HEK293 (cell line): Measurements from ENCODE around the gene OSBPL10.

ENCODE experiments used
- CTCF ChIA-PET: fragments of 350-600 bp; formaldehyde crosslinking; extraction: SDS; loops from one replicate; lab custom pipeline; 2021; ENCODE audit warnings: antibody characterized with exemption; lab: Yijun Ruan, JAX
- POLR2A ChIA-PET: fragments of 300-600 bp; formaldehyde crosslinking; extraction: SDS; loops from one replicate; lab custom pipeline; 2020; ENCODE audit warnings: antibody characterized with exemption, inconsistent platforms; lab: Yijun Ruan, JAX
- H3K27ac ChIP-seq: fragments of 200-500 bp; sonication (Bioruptor generic); 2 replicates; pipeline ENCODE4 v1.5.1; 2014; ENCODE audit warnings: low read depth, low read length, control low read depth, inconsistent platforms; ENCODE audit errors: extremely low read depth
- H3K36me3 ChIP-seq, 2 experiments: fragments of 200-500 bp in 1 of 2; sonication (Bioruptor generic) in 1 of 2; 1 replicate in 1 of 2; 2 replicates in 1 of 2; pipeline ENCODE4 v1.5.1; 2014 to 2017; ENCODE audit warnings: inconsistent platforms in 2 of 2, low read length in 2 of 2; ENCODE audit not compliant: control insufficient read depth in 2 of 2, insufficient read depth in 1 of 2
- H3K4me1 ChIP-seq: fragments of 200-500 bp; sonication (Bioruptor generic); 2 replicates; pipeline ENCODE4 v1.5.1; 2014; ENCODE audit warnings: mild to moderate bottlenecking, low read length, inconsistent platforms; ENCODE audit not compliant: control insufficient read depth, insufficient read depth
- H3K4me3 ChIP-seq: 2 replicates; pipeline ENCODE4 v1.5.1; 2011; ENCODE audit warnings: low read depth, mild to moderate bottlenecking, control low read depth, low read length, moderate library complexity
- H3K9me3 ChIP-seq: fragments of 200-500 bp; sonication (Bioruptor generic); 2 replicates; pipeline ENCODE4 v1.5.1; 2014; ENCODE audit warnings: low read depth, low read length, inconsistent platforms; ENCODE audit not compliant: control insufficient read depth, insufficient read depth
- KLF1 ChIP-seq: fragments of 450-650 bp; formaldehyde crosslinking; IDR thresholded peaks from 2 replicates; pipeline ENCODE4 v1.5.1; 2016; ENCODE audit warnings: missing biosample characterization, missing genetic modification characterization
- ZBTB1 ChIP-seq: fragments of 450-650 bp; formaldehyde crosslinking; IDR thresholded peaks from 2 replicates; pipeline ENCODE4 v1.5.1; 2016; ENCODE audit warnings: missing biosample characterization, missing genetic modification characterization
- ZNF23 ChIP-seq: fragments of 450-650 bp; formaldehyde crosslinking; IDR thresholded peaks from 2 replicates; pipeline ENCODE4 v1.5.1; 2016; ENCODE audit warnings: missing biosample characterization, missing genetic modification characterization, borderline replicate concordance
- ZNF341 ChIP-seq: fragments of 450-650 bp; formaldehyde crosslinking; IDR thresholded peaks from 2 replicates; pipeline ENCODE4; 2016; ENCODE audit warnings: low read depth, missing biosample characterization, missing genetic modification characterization
- ZNF354C ChIP-seq: fragments of 450-650 bp; formaldehyde crosslinking; IDR thresholded peaks from 2 replicates; pipeline ENCODE4 v1.5.1; 2016; ENCODE audit warnings: missing biosample characterization, missing genetic modification characterization, low read depth, borderline replicate concordance
- ZNF514 ChIP-seq: fragments of 450-650 bp; formaldehyde crosslinking; IDR thresholded peaks from 2 replicates; pipeline ENCODE4 v1.5.1; 2016; ENCODE audit warnings: missing biosample characterization, missing genetic modification characterization
- ZNF558 ChIP-seq: fragments of 450-650 bp; formaldehyde crosslinking; IDR thresholded peaks from 2 replicates; pipeline ENCODE4 v1.5.1; 2016; ENCODE audit warnings: missing biosample characterization, missing genetic modification characterization
- ZNF596 ChIP-seq: fragments of 450-650 bp; IDR thresholded peaks from 2 replicates; pipeline ENCODE4 v1.5.0; 2018; ENCODE audit warnings: missing biosample characterization, mild to moderate bottlenecking, missing genetic modification characterization, moderate library complexity
- ZSCAN23 ChIP-seq: fragments of 450-650 bp; formaldehyde crosslinking; IDR thresholded peaks from 2 replicates; pipeline ENCODE4 v1.5.1; 2016; ENCODE audit warnings: missing biosample characterization, missing genetic modification characterization
- TF ChIP-seq, protein P1 (sequence below): fragments of 450-650 bp; formaldehyde crosslinking; IDR thresholded peaks from 2 replicates; pipeline ENCODE4 v1.5.1; 2017; ENCODE audit warnings: missing biosample characterization, missing genetic modification characterization
- TF ChIP-seq, protein P2 (sequence below): fragments of 450-650 bp; formaldehyde crosslinking; conservative IDR thresholded peaks from 2 replicates; pipeline ENCODE4 v1.5.1; 2016; ENCODE audit warnings: low read depth, missing biosample characterization, missing genetic modification characterization
- TF ChIP-seq, protein P3 (sequence below): fragments of 450-650 bp; formaldehyde crosslinking; IDR thresholded peaks from 2 replicates; pipeline ENCODE4 v1.5.1; 2016; ENCODE audit warnings: missing biosample characterization, missing genetic modification characterization

The OSBPL10 gene

DNA sequence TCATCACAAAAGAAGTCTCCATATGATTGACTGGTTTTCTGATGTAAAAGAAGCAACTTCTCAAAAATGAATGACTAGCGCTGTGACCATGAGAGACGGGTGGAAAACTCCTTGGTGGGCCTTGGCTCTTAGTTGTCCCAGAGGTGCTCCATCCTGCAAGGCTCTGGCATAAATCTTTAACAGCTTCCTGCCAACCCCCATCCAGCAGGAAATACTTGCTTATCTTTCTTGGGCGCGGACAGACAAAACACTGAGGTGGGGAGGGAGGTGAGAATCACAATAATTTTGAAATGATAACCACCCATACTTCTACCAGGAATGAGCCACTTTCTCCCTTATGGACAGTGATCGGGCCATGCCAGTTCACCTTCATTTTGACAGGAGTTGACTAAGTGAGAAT, 319.8 kb downstream of the OSBPL10 start:
- ChIA-PET CTCF (interaction anchor here (0.6 kb wide), 1 partner anchor 107 kb away, joined by 3 read pairs; no protein-coding TSS in a partner anchor), POLR2A (no interaction called here)
- Histone ChIP-seq H3K36me3 (no peaks in the 10 kb centered on the region), H3K9me3 (no peaks in the 10 kb centered on the region), H3K4me1 (no peaks in the 10 kb centered on the region), H3K27ac (no peak overlapping the region), H3K4me3 (no peak overlapping the region)
- TF ChIP-seq ZSCAN23 (tag by site-specific recombination) (no peak), ZNF23 (tag by site-specific recombination) (no peak), ZBTB1 (tag by site-specific recombination) (no peak), ZNF354C (tag by site-specific recombination) (no peak), KLF1 (no peak), ZNF514 (no peak)
- TF ChIP-seq, protein P1, sequence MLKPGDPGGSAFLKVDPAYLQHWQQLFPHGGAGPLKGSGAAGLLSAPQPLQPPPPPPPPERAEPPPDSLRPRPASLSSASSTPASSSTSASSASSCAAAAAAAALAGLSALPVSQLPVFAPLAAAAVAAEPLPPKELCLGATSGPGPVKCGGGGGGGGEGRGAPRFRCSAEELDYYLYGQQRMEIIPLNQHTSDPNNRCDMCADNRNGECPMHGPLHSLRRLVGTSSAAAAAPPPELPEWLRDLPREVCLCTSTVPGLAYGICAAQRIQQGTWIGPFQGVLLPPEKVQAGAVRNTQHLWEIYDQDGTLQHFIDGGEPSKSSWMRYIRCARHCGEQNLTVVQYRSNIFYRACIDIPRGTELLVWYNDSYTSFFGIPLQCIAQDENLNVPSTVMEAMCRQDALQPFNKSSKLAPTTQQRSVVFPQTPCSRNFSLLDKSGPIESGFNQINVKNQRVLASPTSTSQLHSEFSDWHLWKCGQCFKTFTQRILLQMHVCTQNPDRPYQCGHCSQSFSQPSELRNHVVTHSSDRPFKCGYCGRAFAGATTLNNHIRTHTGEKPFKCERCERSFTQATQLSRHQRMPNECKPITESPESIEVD (tag by site-specific recombination): no peak
- TF ChIP-seq, protein P2, sequence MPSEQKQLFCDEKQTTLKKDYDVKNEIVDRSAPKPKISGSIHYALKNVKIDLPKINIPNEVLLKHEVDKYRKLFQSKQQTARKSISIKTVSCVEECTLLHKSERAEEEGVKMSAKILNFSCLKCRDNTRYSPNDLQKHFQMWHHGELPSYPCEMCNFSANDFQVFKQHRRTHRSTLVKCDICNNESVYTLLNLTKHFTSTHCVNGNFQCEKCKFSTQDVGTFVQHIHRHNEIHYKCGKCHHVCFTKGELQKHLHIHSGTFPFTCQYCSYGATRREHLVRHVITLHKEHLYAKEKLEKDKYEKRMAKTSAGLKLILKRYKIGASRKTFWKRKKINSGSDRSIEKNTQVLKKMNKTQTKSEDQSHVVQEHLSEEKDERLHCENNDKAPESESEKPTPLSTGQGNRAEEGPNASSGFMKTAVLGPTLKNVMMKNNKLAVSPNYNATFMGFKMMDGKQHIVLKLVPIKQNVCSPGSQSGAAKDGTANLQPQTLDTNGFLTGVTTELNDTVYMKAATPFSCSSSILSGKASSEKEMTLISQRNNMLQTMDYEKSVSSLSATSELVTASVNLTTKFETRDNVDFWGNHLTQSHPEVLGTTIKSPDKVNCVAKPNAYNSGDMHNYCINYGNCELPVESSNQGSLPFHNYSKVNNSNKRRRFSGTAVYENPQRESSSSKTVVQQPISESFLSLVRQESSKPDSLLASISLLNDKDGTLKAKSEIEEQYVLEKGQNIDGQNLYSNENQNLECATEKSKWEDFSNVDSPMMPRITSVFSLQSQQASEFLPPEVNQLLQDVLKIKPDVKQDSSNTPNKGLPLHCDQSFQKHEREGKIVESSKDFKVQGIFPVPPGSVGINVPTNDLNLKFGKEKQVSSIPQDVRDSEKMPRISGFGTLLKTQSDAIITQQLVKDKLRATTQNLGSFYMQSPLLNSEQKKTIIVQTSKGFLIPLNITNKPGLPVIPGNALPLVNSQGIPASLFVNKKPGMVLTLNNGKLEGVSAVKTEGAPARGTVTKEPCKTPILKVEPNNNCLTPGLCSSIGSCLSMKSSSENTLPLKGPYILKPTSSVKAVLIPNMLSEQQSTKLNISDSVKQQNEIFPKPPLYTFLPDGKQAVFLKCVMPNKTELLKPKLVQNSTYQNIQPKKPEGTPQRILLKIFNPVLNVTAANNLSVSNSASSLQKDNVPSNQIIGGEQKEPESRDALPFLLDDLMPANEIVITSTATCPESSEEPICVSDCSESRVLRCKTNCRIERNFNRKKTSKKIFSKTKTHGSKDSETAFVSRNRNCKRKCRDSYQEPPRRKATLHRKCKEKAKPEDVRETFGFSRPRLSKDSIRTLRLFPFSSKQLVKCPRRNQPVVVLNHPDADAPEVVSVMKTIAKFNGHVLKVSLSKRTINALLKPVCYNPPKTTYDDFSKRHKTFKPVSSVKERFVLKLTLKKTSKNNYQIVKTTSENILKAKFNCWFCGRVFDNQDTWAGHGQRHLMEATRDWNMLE: no peak
- TF ChIP-seq, protein P3, sequence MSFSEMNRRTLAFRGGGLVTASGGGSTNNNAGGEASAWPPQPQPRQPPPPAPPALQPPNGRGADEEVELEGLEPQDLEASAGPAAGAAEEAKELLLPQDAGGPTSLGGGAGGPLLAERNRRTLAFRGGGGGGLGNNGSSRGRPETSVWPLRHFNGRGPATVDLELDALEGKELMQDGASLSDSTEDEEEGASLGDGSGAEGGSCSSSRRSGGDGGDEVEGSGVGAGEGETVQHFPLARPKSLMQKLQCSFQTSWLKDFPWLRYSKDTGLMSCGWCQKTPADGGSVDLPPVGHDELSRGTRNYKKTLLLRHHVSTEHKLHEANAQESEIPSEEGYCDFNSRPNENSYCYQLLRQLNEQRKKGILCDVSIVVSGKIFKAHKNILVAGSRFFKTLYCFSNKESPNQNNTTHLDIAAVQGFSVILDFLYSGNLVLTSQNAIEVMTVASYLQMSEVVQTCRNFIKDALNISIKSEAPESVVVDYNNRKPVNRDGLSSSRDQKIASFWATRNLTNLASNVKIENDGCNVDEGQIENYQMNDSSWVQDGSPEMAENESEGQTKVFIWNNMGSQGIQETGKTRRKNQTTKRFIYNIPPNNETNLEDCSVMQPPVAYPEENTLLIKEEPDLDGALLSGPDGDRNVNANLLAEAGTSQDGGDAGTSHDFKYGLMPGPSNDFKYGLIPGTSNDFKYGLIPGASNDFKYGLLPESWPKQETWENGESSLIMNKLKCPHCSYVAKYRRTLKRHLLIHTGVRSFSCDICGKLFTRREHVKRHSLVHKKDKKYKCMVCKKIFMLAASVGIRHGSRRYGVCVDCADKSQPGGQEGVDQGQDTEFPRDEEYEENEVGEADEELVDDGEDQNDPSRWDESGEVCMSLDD: no peak

DNA sequence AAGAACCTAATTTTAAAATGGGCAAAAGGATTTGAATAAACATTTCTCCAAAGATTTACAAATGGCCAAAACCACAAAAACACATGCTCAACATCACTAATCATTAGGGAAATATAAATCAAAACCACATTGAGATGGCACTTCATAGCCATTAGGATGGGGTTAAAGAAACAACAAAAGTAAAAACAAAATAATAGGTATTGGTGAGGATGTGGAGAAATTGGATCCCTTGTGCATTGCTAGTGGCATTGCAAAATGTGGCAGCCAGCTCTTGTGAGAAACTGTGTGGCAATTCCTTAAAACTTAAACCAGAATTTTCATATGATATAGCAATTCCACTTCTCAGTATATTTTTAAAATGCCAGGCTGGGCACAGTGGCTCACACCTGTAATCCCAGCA, 321.8 kb downstream of the OSBPL10 start:
- no peak overlapping the region for H3K27ac ChIP-seq
- no peak for TF ChIP-seq ZNF596 (tag by site-specific recombination)
- no peaks in the 10 kb centered on the region for H3K9me3 ChIP-seq
- no peaks in the 10 kb centered on the region for H3K36me3 ChIP-seq
- no peaks in the 10 kb centered on the region for H3K4me1 ChIP-seq
- POLR2A ChIA-PET: no interaction called here
- CTCF ChIA-PET: no interaction called here
- no peak overlapping the region for H3K4me3 ChIP-seq

DNA sequence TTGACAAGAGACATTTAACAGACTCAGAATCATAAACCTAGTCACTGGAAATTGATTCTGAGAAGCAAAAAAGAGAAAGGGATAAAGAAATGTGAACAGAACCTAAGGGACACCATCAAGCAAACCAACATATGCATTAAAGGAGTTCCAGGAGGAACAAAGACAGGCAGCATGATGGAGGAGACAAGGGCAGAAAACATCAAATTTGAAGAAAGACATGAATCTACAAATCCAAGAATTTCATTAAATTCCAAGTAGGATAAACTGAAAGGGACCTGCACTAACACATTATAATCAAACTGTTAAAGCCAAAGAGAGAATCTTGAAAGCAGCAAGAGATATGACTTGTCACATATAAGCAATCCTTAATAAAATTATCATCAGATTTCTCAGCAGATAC, 326.1 kb downstream of the OSBPL10 start:
- no peaks in the 10 kb centered on the region for H3K9me3 ChIP-seq
- no peak for TF ChIP-seq ZNF341 (tag by site-specific recombination)
- TF ChIP-seq ZNF558 (tag by site-specific recombination): peak; percentile 98
- no peaks in the 10 kb centered on the region for H3K4me1 ChIP-seq
- CTCF ChIA-PET: no interaction called here
- POLR2A ChIA-PET: no interaction called here
- H3K36me3 ChIP-seq: no peaks in the 10 kb centered on the region
- H3K4me3 ChIP-seq: no peak overlapping the region
- H3K27ac ChIP-seq: no peak overlapping the region
